MM.1S (cell line): ENCODE data around the gene POU4F3.

Source experiments
- DNase-seq: peaks from one replicate; pipeline ENCODE4 v3.0.0-alpha.2; 2015
- H2AFZ ChIP-seq: fragments of 300-600 bp; sonication (generic); 2 replicates; pipeline ENCODE4 v1.6.0; 2016; ENCODE audit warnings: antibody characterized with exemption, low read length
- H3F3A ChIP-seq: fragments of 300-600 bp; sonication (generic); 2 replicates; pipeline ENCODE4 v1.6.1; 2016; ENCODE audit warnings: mild to moderate bottlenecking, antibody characterized with exemption, low read length, moderate library complexity, mixed read lengths; ENCODE audit not compliant: insufficient read depth
- H3K27ac ChIP-seq: fragments of 300-600 bp; sonication (generic); 2 replicates; pipeline ENCODE4 v1.5.1; 2016; ENCODE audit warnings: mild to moderate bottlenecking, low read length
- H3K27me3 ChIP-seq: fragments of 300-600 bp; sonication (generic); replicated peaks from 2 replicates; pipeline ENCODE4 v1.6.0; 2016; ENCODE audit warnings: low read length; ENCODE audit not compliant: insufficient read depth
- H3K36me3 ChIP-seq: fragments of 300-600 bp; sonication (generic); replicated peaks from 2 replicates; pipeline ENCODE4 v1.6.1; 2016; ENCODE audit warnings: mild to moderate bottlenecking, low read length, mixed read lengths; ENCODE audit not compliant: insufficient read depth
- H3K4me1 ChIP-seq: fragments of 300-600 bp; sonication (generic); 2 replicates; pipeline ENCODE4 v1.6.1; 2016; ENCODE audit warnings: low read length, mixed read lengths
- H3K4me2 ChIP-seq: fragments of 300-600 bp; sonication (generic); 2 replicates; pipeline ENCODE4 v1.6.0; 2016; ENCODE audit warnings: low read depth, low read length
- H3K4me3 ChIP-seq: fragments of 300-600 bp; sonication (generic); 2 replicates; pipeline ENCODE4 v1.5.1; 2016; ENCODE audit warnings: low read length, mixed read lengths
- H3K79me2 ChIP-seq: fragments of 300-600 bp; sonication (generic); 2 replicates; pipeline ENCODE4 v1.6.1; 2016; ENCODE audit warnings: mixed run types, low read length, mixed read lengths
- H3K9ac ChIP-seq: fragments of 300-600 bp; sonication (generic); 2 replicates; pipeline ENCODE4 v1.6.1; 2016; ENCODE audit warnings: low read length, mixed read lengths
- H3K9me2 ChIP-seq: fragments of 300-600 bp; sonication (generic); replicated peaks from 2 replicates; pipeline ENCODE4 v1.6.1; 2016; ENCODE audit warnings: mild to moderate bottlenecking, low read length, mixed read lengths; ENCODE audit not compliant: insufficient read depth
- H3K9me3 ChIP-seq: fragments of 300-600 bp; sonication (generic); replicated peaks from 2 replicates; pipeline ENCODE4 v1.6.1; 2016; ENCODE audit warnings: mild to moderate bottlenecking, low read length, mixed read lengths; ENCODE audit not compliant: insufficient read depth
- H4K20me1 ChIP-seq: fragments of 300-600 bp; sonication (generic); 2 replicates; pipeline ENCODE4 v1.6.1; 2016; ENCODE audit warnings: mild to moderate bottlenecking, low read length, moderate library complexity, mixed read lengths; ENCODE audit not compliant: insufficient read depth
- EZH2 ChIP-seq: fragments of 300-600 bp; sonication (generic); optimal IDR thresholded peaks from 2 replicates; pipeline ENCODE3; 2017; ENCODE audit warnings: low read depth, mild to moderate bottlenecking, antibody characterized with exemption, low read length, mixed read lengths
- EZH2phosphoT487 ChIP-seq: fragments of 300-600 bp; sonication (generic); IDR thresholded peaks from 2 replicates; pipeline ENCODE4 v1.6.1; 2018; ENCODE audit warnings: antibody characterized with exemption, low read length
- TF ChIP-seq, protein P1 (sequence below): fragments of 300-600 bp; sonication (generic); IDR thresholded peaks from 2 replicates; pipeline ENCODE4 v1.5.1; 2016; ENCODE audit warnings: antibody characterized with exemption, low read length, mixed read lengths

POU4F3 gene

GRCh38 chr5:146342882-146343865 lies 4.5 kb downstream of the POU4F3 start:
- DNase-seq: no peak
- H3K9ac ChIP-seq: no peak overlapping the region
- no peaks in the 10 kb centered on the region for H3K36me3 ChIP-seq
- H3K27ac ChIP-seq: no peak overlapping the region
- no peaks in the 10 kb centered on the region for H3K9me2 ChIP-seq
- H3K4me3 ChIP-seq: no peak overlapping the region
- no peak overlapping the region for H2AFZ ChIP-seq
- H3K27me3 ChIP-seq: peaks cover 25% of the 10 kb centered on the region
- H3K4me1 ChIP-seq: no peaks in the 10 kb centered on the region
- no peaks in the 10 kb centered on the region for H3K9me3 ChIP-seq
- TF ChIP-seq EZH2 (no peak), EZH2phosphoT487 (no peak)
- TF ChIP-seq, protein P1, sequence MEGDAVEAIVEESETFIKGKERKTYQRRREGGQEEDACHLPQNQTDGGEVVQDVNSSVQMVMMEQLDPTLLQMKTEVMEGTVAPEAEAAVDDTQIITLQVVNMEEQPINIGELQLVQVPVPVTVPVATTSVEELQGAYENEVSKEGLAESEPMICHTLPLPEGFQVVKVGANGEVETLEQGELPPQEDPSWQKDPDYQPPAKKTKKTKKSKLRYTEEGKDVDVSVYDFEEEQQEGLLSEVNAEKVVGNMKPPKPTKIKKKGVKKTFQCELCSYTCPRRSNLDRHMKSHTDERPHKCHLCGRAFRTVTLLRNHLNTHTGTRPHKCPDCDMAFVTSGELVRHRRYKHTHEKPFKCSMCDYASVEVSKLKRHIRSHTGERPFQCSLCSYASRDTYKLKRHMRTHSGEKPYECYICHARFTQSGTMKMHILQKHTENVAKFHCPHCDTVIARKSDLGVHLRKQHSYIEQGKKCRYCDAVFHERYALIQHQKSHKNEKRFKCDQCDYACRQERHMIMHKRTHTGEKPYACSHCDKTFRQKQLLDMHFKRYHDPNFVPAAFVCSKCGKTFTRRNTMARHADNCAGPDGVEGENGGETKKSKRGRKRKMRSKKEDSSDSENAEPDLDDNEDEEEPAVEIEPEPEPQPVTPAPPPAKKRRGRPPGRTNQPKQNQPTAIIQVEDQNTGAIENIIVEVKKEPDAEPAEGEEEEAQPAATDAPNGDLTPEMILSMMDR: no peak
- H3K79me2 ChIP-seq: no peaks in the 10 kb centered on the region
- H3K4me2 ChIP-seq: no peak overlapping the region
- no peaks in the 10 kb centered on the region for H4K20me1 ChIP-seq
- H3F3A ChIP-seq: no peaks in the 10 kb centered on the region

DNA sequence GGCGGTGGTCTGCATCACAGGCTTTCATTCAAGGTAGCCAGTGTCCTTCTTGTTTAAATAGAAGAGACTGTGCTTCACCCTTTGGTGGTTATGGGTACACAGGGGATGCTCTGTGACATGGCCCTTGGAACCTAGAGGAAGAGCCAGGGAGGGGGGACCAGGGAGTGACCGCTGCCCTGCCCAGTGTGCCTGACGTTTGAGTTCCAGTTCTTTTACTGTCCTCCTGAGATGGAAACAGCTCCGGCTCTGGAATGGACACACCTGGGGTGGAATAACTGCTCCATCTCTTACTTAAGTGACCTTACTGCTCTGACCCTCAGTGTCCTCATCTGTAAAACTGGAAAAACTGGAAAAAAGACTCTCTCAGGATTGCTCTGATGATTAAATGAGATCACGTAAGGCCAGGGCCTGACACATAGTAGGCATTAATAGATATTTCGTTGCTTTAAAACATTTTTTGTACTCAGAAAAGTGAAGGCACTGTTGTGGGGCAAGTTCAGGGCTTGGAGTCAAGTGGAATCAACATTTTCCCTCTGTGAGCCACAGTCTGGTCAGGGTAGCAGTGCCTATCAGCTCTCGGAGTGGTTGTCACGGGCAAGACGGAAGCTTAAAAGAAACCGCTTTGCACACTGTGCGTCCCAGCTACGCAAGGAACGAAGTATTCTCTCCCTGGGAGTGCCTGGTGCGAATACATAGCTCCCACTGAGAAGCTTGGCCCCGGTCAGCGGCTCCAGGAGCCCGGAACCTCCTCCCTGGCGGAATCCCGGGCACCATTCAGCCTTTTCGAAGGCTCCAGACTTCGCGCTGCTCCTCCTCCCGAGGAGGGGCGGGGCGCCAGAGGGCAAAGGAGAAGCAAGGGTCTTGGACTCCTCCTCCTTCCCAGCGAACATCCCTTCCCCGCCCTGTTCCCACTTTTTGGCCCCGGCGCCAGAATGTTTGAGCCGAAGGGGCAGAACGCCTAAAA lies 5.8 kb downstream of the POU4F3 start:
- H3F3A ChIP-seq: no peaks in the 10 kb centered on the region
- no peak overlapping the region for H3K4me2 ChIP-seq
- no peak for DNase-seq
- TF ChIP-seq, protein P1: no peak
- TF ChIP-seq EZH2 (no peak), EZH2phosphoT487 (no peak)
- peaks cover 23% of the 10 kb centered on the region for H3K27me3 ChIP-seq
- H3K27ac ChIP-seq: no peak overlapping the region
- H3K36me3 ChIP-seq: no peaks in the 10 kb centered on the region
- H4K20me1 ChIP-seq: no peaks in the 10 kb centered on the region
- H3K9ac ChIP-seq: no peak overlapping the region
- H3K4me1 ChIP-seq: no peaks in the 10 kb centered on the region
- no peaks in the 10 kb centered on the region for H3K9me2 ChIP-seq
- no peak overlapping the region for H2AFZ ChIP-seq
- H3K4me3 ChIP-seq: no peak overlapping the region
- no peaks in the 10 kb centered on the region for H3K79me2 ChIP-seq
- H3K9me3 ChIP-seq: no peaks in the 10 kb centered on the region

DNA sequence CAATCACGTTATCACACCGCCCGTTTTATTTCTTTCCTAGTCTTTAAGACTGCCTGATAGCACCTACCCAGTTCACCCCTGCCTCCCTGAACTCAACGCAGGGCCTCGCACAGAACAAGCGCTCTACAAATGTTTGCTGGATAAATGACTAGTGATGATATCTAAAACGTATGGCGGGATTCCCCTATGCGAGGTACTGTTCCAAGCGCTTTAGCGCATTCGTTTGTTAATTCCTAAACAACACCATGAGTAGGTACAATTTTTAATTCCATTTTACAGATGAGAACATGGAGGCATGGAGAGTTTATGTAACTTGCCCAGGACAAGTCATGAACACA lies 6.6 kb downstream of the POU4F3 start:
- TF ChIP-seq, protein P1: no peak
- no peak for TF ChIP-seq EZH2phosphoT487
- no peak for TF ChIP-seq EZH2
- H3K9ac ChIP-seq: no peak overlapping the region
- H3K79me2 ChIP-seq: no peaks in the 10 kb centered on the region
- no peak overlapping the region for H3K27ac ChIP-seq
- H3K9me3 ChIP-seq: no peaks in the 10 kb centered on the region
- no peaks in the 10 kb centered on the region for H4K20me1 ChIP-seq
- H3K4me3 ChIP-seq: no peak overlapping the region
- H3F3A ChIP-seq: no peaks in the 10 kb centered on the region
- DNase-seq: no peak
- no peak overlapping the region for H2AFZ ChIP-seq
- H3K36me3 ChIP-seq: no peaks in the 10 kb centered on the region
- H3K4me1 ChIP-seq: no peaks in the 10 kb centered on the region
- H3K4me2 ChIP-seq: no peak overlapping the region
- no peaks in the 10 kb centered on the region for H3K9me2 ChIP-seq
- H3K27me3 ChIP-seq: peaks cover 23% of the 10 kb centered on the region
